Stimulated activated CD4-positive, alpha-beta T cell treated with anti-CD3 and anti-CD28 coated beads, Interleukin-4, amount 100 ng/mL, for 1 hour (primary cell): Measurements from ENCODE around the gene AEN.
"Not testable (repeated sequence)": the region's sequence is repeated elsewhere in the genome, so short reads cannot be mapped to it uniquely, and the experiment has no call there.

Source experiments
- DNase-seq: peaks from one replicate; pipeline ENCODE4 v3.0.0-alpha.2; 2020

AEN gene

DNA sequence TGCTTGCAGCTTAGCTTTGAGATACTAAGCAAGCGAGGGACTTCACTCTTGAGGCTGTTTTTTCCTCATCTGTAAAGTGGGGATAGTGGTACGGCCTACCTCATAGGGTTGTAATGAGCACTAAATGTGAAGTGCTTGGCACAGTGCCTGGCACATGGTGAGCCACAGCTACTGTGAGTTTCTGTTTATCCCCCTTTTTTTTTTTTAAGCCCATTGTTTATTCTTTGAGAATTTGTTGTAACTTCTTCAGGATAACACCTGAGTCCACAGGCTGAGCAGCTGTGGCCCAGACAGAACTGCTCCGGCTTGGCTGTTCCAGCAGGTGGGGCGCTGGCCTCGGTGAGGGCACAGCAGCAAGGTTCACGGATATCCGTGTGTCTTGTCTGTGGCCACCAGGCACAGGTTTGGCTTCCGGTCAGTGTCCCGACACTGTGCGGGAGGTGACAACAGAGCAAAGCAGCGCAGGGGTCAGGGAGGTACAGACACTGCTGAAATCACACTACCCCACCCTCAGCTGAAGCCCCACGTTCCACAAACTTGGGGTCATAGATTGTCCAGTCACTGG, 10.4 kb downstream of the AEN start:
- no peak for DNase-seq

DNA sequence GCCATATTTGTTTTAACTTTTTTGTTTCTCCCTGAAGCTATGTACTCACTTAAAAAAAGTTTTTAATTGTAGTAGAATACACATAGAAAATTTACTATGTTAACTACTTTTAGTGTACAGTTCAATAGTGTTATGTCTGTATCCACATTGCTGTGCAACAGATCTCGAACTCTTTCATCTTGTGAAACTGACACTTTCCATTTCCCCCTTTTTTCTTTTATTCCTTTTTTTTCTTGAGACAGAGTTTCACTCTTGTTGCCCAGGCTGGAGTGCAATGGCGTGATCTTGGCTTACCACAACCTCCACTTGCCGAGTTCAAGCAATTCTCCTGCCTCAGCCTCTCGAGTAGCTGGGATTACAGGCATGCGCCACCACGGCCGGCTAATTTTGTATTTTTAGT, 11.7 kb downstream of the AEN start:
- DNase-seq = not testable (repeated sequence)

DNA sequence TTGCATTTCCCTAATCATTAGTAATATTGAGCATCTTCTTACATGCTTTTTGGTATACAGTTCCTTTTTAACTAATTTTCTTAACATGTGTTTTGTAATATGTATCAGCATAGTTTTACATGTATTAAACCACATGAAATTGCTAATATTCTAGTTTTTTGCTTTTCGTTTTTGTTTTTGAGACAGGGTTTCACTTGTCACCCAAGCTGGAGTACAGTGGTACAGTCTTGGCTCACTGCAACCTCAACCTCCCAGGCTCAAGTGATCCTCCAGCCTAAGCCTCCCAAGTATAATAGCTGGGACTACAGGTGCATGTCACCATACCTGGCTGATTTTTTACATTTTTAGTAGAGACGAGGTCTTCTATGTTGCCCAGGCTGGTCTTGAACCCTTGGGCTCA, 13.3 kb downstream of the AEN start:
- DNase-seq = no peak

DNA sequence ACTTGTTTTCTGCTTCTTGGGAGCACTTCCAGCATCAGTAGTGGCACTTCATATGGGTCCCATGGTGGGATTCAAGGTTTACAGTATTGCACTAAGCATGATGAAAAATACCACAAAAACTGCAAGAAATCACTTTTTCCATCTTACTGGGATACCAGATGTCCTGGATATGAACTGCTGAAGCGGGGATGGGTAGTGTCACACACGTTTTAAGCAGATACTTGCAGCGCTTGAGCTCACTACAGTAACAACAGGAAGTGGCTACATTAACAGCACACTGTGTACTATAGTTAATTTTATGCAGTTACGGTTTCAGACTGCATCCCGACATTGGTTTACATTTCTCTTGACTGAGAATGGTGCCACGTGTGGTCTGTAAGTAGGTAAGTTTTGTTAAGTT, 14.2 kb downstream of the AEN start:
- no peak for DNase-seq

DNA sequence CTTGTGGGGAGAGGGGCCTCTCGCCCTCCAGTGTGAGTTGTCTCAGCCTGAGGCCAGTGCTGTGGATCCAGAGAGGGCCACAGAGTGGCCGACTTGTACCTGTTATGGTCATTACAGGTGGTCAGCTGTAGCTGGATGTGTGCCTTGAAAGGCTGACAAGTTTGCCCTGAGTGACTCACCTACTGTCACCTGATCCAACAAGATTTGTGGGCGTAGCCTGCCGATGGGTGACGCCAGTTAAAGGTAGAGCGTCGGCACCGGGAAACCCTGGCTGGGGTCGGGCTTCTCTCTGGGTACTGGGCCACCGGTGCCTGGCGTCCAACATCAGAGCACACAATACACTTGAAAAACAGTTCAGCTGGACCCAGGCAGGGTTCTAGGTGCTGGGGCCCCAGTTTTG, 14.9 kb downstream of the AEN start:
- peak; percentile 57 for DNase-seq

DNA sequence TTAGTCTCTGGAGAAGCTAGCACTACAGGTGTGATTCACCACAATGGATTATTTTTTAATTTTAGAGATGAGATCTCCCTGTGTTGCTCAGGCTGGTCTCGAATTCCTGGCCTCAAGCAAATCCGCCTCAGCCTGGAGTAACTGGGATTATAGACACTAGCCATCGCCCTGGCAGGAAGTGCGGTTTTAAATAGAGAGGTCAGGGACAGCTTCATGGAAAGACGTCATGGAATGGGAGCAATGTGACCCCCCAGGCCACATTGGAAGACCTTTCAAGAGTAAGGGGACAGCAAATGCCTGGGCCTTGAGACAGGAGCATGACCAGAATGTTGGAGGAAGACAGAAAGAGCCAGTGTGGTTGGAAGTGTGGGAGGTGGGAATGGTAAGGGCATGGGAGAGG, 15.5 kb downstream of the AEN start:
- DNase-seq = no peak

DNA sequence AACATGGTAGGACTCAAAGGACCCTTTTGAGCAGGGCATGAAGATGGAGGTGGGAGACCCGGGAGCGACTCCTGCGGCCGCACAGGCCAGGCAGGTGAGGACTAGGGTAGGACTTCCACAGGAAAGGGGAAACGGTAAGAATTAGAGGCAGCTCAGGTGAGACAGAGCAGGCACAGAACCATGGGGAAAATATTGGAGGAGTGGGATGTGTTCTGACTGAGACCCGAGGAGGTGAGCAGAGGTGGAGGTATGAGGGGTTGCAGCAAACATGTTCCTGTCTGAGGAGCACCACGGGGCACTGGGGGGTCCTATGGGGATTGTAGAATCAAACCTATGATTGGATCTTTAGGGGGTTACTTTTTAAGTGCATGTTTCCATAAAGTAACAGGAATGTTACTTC, 16.3 kb downstream of the AEN start:
- DNase-seq = no peak

DNA sequence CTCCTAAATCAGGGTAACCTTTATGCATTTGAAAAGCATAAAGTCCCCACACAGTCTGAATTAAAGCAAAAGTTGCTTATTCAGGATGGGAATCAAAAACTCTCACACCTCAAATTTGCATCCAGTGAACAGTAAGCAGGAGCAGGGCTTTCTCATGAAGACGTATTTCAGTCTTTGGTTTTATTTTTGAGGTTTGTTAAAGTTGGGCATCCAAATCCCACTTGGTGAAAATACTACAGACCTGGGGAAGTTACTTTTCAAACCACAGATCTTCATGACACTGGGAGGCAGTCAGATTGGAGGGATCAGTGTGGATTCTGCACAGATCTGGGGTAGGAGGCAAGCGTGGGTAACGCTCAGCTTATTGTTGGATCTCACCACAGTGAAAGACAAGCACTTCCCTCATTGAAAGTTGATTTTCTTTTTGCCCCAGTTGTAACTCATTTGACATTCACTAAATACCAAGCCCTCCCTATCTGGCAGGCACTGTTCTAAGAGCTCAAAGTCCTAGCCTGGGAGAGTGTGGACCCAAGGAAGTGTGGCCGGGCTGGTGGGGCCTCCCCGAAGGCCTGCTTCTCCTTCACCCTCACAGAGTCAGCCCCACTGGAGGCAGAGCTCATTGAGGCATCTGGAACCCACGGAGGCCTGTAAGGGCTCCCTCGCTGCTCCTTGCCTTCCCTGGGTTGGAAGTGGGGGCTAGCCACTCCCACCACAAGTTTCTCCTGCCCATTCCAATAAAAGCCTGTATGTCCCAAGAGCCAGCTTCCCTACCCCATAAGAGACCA, 16.9 kb downstream of the AEN start:
- no peak for DNase-seq

DNA sequence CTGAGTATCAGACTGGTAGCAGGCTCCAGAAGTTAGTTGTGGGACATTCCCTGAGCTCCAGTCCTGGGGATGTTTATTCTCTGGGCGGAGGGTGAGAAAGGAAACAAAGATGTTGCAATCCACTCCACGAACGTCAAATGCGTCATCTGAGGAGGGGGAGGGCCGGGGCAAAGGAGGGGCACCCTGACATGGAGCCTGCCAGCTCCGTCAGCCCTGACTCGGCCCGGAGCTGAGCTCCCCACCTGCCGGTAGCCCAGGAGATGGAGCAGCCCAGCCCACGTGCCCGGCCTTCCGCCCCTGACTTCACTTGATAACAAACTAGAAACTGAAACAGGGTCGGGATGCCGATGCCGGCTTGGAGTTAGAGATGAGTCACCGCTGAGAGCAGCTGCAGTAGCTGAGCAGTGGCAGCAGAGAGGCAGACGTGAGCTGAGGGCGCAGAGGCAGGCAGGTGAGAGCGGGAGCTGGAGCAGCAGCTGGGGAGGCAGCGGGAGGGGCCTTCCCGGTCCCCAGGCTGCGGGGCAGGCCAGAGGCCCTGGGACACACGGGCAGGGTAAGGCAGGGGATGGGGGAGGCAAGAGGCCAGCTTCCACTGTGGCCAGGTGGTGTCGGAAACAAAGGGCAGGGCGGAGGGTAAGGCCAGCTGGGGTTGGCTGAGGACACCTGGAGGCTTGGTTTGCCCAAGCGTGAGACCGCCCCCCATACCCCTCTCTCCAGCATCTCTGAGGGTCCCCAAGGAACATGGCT, 17.7 kb downstream of the AEN start, which contains the start of gene ISG20:
Gene ISG20, plus strand, starts transcription at position 391 of the 747 bp plus-strand sequence. Its CDS starts 351 bp downstream, at position 742.
- DNase-seq = peak; percentile 92

DNA sequence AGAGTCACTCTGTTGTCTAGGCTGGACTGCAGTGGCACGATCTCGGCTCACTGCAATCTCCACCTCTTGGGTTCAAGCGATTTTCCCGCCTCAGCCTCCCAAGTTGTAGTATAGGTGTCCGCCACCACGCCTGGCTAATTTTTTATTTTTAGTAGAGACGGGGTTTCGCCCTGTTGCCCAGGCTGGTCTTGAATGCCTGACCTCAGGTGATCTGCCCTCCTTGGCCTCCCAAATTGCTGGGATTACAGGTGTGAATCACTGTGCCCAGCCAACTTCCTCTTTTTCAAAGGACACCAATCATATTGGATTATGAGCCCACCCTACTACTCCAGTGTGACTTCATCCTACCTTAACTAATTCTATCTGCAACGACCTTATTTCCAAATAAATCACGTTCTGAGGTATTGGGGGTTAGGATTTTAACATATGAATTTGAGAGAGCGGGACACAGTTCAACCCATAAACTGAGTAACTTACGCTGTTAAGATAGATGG, 20.9 kb downstream of the AEN start:
- no peak for DNase-seq

DNA sequence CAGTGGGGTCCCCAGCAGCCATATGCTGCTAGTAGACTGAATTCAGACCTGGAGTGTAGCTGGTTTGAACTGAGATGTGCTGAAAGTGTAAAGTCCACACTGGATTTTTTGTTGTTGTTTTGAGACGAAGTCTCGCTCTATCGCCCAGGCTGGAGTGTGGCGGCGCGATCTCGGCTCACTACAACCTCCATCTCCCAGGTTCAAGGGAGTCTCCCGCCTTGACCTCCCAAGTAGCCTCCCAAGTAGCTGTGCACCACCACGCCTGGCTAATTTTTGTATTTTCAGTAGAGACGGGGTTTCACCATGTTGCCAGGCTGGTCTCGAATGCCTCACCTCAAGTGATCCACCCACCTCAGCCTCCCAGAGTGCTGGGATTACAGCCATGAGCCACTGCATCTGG, 21.4 kb downstream of the AEN start:
- not testable (repeated sequence) for DNase-seq

DNA sequence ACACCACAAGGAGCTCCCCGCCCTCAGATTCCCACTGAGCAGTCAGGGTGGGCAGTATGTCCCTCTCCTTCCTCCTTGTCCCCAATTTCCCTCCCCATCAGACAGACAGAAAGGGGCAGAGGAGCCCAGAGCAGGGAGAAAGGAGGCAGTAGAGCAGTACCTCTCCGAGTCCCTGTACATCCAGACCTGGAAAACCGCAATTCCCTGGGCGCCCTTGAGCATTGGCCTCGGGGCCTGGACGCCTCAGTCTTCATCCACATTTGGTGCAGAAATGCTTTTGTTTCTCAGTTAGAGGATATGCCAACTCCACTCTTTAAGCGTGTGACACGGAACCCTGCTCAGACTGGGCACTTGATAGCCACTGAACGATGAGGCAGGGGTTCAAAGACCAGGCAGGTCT, 23.6 kb downstream of the AEN start:
- DNase-seq = no peak

DNA sequence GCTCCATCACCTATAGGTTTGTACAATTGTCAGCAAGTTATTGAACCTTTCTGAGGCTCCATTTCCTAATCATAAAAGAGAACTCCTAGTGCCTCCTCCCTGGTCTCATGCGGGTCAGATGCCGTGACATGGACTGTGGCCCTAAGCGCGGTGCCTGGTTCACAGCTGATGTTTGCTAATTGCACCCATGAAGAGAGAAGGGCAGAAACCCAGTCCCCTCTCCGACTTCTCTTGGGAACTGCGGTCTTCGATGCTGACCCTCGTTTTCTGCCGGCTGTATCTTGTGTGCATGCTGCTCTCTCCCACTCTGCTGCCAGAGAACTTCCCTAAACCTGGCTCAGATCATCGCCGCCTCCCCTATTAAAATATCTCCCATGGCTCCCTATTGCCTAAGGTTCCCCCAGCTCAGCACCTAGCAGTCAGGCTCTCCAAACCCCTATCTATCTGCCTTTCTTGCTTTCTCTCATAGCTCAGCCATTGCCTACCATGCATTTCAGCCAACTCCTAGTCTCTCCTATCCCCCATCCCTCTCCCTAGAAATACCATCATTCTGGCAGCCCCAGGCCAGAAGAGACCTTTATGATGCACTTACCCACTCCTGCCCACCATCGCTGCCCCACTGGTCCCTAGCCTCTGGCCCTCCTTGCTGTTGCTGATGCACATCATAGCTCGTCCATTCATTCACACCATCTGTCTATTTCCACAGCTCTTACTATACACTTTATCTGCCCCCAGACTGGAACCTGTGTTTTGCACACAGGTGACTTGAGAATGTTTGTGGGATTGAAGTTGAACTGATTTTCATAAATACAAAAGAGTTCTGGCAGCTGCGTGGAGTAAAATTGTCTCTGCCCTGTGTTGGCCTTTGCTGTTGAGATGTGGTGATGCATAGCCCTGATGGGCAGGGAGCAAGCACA, 24.3 kb downstream of the AEN start:
- DNase-seq = no peak

DNA sequence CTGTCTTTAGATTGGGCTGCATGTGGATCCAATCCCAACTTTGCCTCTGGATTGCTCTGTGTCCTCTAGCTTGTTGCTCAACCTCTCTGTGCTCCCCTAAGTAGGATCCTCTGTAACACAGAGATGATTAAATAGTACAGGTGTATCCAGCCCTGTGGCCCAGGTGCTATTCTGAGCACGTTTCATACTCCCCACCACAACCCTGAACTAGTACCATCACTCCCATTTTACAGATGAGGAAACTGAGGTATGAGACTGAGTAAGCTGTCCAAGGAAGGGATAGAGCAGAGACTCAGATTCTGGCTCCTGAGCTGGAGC, 24.9 kb downstream of the AEN start:
- no peak for DNase-seq

DNA sequence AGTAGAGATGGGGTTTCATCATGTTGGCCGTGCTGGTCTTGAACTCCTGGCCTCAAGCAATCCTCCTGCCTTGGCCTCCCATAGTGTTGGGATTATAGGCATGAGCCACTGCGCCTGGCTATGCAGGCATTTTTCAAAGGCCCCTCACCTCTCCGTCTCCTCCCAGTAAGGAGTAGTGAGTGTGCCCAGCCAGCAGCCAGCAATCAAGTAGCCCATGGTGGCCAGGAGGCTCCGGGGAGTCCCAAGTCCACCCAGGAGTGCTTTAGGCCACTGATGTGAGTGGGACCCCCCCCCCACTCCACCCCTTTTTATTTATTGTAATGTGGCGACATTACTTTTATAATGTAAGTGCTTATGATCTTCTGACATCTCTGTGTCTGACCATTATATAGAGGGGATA, 25.8 kb downstream of the AEN start:
- DNase-seq = no peak

DNA sequence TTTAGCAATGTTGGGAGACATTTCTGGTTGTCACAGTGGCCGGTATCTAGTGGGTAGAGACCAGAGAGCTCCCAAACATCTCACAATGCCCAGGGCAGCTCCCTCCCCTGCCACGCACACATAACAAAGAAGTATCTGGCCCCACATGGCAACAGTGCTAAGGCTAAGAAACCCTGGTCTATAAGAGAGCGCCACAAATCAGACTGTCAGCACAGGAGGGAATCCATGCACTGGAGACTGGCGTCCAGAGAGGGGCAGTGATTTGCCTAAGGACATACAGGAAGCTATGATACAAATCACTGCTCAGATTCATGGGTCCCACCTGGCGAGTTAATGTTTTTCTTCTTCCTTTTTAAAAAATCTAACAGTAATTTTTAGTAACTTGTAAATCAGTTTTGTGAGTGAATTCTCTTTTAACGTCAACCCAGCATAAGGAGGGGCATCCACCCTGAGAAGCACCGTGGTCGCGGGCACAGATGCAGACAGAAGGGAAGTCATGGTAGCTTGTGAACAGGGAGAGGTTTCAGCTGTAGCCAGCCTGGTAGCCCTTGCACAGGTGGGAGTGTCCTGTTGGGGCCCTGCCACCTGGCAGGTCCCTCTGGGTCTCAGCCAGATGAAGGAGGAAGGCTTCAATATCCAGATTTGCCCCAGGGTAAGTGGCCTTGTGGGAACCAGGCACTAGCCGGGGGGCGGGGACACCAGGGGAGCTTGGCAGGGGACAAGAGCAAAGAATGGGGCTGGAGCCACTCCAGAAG, 26.4 kb downstream of the AEN start:
- DNase-seq = no peak

DNA sequence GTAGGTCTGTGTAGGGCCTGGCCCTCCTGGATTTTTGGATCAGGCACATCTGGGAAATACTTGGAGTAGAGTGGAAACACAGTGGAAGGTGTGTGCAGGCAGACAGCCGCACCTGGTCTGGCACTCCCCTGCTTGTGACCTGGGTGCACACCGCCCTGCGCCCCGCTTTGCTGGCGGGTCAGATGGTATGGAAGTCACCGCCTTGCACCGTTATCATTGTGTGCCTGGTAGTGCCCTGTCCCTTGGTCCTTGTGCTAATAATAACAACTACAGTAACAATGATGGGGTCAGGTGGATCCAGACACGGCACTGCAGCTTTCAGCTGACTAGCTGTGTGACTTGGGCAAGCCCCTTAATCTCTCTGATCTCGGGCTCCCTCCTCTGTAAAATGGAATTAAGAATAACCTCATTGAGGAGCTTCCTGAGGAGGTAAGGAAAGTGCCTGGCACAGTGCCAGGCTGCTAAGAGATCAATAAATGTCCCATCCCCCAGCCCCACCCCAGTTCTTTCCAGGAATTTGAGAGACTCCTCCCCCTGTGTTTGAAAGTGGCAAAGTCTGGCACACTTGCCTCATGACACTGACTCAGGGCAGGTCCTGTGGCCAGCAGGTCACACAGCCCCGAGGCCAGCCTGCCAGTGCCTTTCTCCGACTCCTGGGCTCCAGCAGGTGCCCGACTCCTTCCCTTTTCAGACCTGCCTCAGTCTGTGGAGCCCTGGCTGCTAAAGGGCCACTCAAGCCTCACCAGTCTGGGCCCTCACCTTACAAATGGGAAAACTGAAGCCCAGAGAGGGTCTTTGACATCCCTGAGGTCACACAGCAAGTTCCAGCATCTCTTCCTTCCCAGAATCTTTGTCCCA, 27.4 kb downstream of the AEN start:
- no peak for DNase-seq

DNA sequence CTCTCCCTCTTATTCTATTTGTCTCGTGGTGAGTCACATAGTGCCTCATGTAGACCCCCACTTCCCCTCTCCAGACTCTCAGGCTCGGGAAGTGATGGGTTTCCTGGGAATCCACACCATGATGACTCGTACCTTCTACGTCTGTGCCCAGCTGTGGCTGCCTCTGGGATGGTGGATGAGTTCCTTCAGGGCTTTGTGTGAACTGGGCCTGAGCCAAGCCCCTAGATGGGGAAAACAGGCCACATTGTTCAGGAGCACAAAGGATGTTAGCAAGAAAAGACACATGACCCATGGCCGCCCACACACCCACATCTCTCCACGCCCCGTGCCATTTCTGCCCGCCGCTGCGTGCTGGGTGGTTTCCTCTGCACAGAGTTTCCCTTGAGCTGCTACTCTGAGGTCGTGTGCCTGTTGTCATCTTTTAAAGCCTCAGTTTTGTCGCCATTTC, 28.2 kb downstream of the AEN start:
- DNase-seq = peak; percentile 76

DNA sequence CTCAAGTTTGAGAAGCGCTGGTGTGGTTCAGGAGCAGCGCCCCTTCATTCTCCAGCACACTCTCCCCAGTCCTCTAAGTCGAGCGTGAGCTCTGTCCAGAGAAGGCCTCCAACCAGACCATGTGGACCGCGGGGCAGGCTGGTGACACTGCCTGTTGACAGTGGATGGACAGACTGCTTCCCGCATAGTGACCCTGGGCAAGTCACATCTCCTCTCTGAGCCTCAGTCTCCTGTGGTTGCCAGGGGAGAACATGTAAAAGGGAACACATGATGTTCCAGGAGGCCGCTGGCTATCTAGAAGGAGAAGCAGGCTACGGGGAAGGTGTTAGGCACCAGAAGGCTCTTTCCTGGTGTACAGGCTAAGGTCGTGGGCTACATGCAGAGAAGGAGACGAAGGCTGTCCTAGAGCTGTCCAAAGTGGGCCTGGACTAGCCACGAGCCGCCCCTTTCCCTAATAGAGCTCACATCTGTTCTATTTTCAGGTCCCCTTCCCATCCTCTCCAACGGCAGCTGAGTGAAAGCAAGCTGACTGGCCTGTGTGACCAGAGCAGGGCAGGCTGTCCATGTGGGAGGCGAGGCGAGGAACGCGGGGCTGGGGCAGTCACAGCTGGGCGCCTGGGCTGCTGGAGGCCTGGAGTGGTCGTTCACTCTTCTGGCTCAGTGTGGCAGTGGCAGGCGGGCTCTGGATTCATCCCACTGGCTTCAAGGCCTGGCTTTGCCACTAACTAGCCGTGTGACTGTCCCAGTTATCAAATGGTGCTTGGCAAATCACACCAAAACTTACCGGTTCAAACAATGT, 28.8 kb downstream of the AEN start:
- DNase-seq = no peak

DNA sequence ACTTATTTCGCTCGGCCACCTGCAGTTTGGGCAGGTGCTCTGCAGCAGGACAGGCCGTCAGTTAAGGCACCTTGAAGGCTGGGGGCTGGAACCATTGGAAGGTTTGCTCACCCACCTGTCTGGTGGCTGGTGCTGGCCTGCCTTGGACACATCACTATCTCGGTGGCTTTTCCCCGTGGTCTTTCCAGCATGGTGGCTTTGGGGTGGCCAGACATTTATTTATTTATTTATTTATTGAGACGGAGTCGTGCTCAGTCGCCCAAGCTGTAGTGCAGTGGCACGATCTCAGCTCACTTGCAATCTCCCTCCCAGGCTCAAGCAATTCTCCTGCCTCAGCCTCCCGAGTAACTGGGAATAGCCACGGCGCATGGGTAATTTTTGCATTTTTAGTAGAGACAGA, 29.4 kb downstream of the AEN start:
- DNase-seq = no peak
